Hepatocyte (in vitro differentiated cells): ENCODE measurements around the gene AGTPBP1. TPM values are rescaled to one million over a fixed set of nuclear protein-coding genes. Genes with fewer than 3 reads are reported as not detected.

ENCODE experiments used
- DNase-seq: peaks from one replicate; pipeline ENCODE4 v3.0.0-alpha.2; 2016; ENCODE audit warnings: low spot score
- H2AFZ ChIP-seq: fragments of 200-600 bp; sonication (generic); 2 replicates; pipeline ENCODE4 v1.6.0; 2016; ENCODE audit warnings: antibody characterized with exemption, mild to moderate bottlenecking
- H3K27ac ChIP-seq: fragments of 200-600 bp; sonication (generic); 2 replicates; pipeline ENCODE4 v1.5.1; 2016; ENCODE audit warnings: mild to moderate bottlenecking
- H3K27me3 ChIP-seq: fragments of 200-600 bp; sonication (generic); 2 replicates; pipeline ENCODE4 v1.6.1; 2016
- H3K36me3 ChIP-seq: fragments of 200-600 bp; sonication (generic); replicated peaks from 2 replicates; pipeline ENCODE4 v1.5.1; 2016; ENCODE audit warnings: low read depth; ENCODE audit not compliant: insufficient read depth
- H3K4me1 ChIP-seq: fragments of 200-600 bp; sonication (generic); 2 replicates; pipeline ENCODE4 v1.5.1; 2016; ENCODE audit warnings: mild to moderate bottlenecking, moderate library complexity; ENCODE audit not compliant: insufficient read depth
- H3K4me2 ChIP-seq: fragments of 200-600 bp; sonication (generic); 2 replicates; pipeline ENCODE4 v1.6.0; 2016
- H3K4me3 ChIP-seq: fragments of 200-600 bp; sonication (generic); 2 replicates; pipeline ENCODE4 v1.5.1; 2016; ENCODE audit warnings: mild to moderate bottlenecking
- H3K79me2 ChIP-seq: fragments of 200-600 bp; sonication (generic); 2 replicates; pipeline ENCODE4 v1.6.0; 2017; ENCODE audit warnings: mild to moderate bottlenecking
- H3K9me2 ChIP-seq: fragments of 200-600 bp; sonication (generic); replicated peaks from 2 replicates; pipeline ENCODE4 v1.6.0; 2017; ENCODE audit warnings: mild to moderate bottlenecking; ENCODE audit not compliant: insufficient read depth
- H3K9me3 ChIP-seq: fragments of 200-600 bp; sonication (generic); 2 replicates; pipeline ENCODE4 v1.5.1; 2016; ENCODE audit warnings: low read depth, mild to moderate bottlenecking
- H4K20me1 ChIP-seq: fragments of 200-600 bp; sonication (generic); 2 replicates; pipeline ENCODE4 v1.6.0; 2016; ENCODE audit warnings: mild to moderate bottlenecking; ENCODE audit not compliant: insufficient read depth, poor library complexity, severe bottlenecking
- EZH2 ChIP-seq: fragments of 200-600 bp; sonication (generic); IDR thresholded peaks from 2 replicates; pipeline ENCODE4 v1.6.1; 2016; ENCODE audit warnings: antibody characterized with exemption, mild to moderate bottlenecking, borderline replicate concordance
- EZH2phosphoT487 ChIP-seq: fragments of 200-600 bp; sonication (generic); IDR thresholded peaks from one replicate; pipeline ENCODE4 v1.6.1; 2018; ENCODE audit warnings: antibody characterized with exemption, mild to moderate bottlenecking, low read depth, moderate library complexity; ENCODE audit not compliant: unreplicated experiment, severe bottlenecking
- WGBS: methylation state at CpG from one replicate; pipeline ENCODE4 v1.1.6; 2016; ENCODE audit warnings: low lambda C conversion rate; ENCODE audit errors: missing lambda C conversion rate; 5-methylcytosine and 5-hydroxymethylcytosine counted together
- polyA plus RNA-seq: library from polyadenylated mRNA; unstranded; fragments of >200 nt; fragmentation: Nextera tagmentation; extraction: Ambion mirVana; gene quantifications from 2 replicates; pipeline ENCODE4 v1.2.1, GENCODE V29; 2016
- total RNA-seq: library from RNA; depleted of rRNA; stranded (reverse); fragments of >200 nt; gene quantifications from 2 replicates; pipeline ENCODE4 v1.2.3, GENCODE V29; 2014
- TF ChIP-seq, protein P1 (sequence below): fragments of 200-600 bp; sonication (generic); IDR thresholded peaks from 2 replicates; pipeline ENCODE4 v1.5.1; 2016; ENCODE audit warnings: antibody characterized with exemption, mild to moderate bottlenecking; ENCODE audit not compliant: poor library complexity

The AGTPBP1 gene
- total and polyA plus RNA-seq, 2 experiments from 2014 or later: 7.6 to 16.8 TPM

DNA sequence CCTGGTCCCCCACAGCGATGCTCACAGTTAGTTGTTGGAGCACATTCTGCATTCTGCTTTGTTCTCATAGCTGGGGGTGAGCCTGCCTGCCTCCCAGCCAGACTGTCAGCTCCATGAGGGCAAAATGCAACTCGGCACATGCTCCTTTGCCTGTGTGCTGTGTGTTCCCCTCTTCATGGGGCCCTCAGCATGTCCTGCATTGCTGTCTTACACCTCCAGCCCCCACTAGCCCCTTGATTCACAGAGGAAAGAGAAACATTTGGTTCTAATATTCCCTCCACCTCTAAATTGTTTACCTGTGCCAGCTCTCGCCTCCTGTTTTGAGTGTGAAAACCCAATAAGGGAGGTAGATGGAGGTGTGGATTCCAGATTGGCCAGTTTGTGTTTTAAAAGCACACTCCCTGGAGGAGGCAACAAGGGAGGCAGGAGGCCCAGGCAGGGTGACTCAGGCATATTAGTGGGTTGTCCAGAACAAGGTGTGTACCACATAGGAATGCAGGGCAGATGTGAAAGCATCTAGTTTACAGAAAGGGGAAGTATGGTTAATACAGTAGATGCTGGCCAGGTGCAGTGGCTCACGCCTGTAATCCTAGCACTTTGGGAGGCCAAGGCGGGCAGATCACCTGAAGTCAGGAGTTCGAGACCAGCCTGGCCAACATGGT, 224.6 kb downstream of the AGTPBP1 start:
- H3K9me2 ChIP-seq: no peaks in the 10 kb centered on the region
- no peak overlapping the region for H3K4me3 ChIP-seq
- H2AFZ ChIP-seq: no peak overlapping the region
- no peaks in the 10 kb centered on the region for H3K36me3 ChIP-seq
- no peaks in the 10 kb centered on the region for H3K9me3 ChIP-seq
- TF ChIP-seq EZH2phosphoT487 (no peak), EZH2 (no peak)
- TF ChIP-seq, protein P1, sequence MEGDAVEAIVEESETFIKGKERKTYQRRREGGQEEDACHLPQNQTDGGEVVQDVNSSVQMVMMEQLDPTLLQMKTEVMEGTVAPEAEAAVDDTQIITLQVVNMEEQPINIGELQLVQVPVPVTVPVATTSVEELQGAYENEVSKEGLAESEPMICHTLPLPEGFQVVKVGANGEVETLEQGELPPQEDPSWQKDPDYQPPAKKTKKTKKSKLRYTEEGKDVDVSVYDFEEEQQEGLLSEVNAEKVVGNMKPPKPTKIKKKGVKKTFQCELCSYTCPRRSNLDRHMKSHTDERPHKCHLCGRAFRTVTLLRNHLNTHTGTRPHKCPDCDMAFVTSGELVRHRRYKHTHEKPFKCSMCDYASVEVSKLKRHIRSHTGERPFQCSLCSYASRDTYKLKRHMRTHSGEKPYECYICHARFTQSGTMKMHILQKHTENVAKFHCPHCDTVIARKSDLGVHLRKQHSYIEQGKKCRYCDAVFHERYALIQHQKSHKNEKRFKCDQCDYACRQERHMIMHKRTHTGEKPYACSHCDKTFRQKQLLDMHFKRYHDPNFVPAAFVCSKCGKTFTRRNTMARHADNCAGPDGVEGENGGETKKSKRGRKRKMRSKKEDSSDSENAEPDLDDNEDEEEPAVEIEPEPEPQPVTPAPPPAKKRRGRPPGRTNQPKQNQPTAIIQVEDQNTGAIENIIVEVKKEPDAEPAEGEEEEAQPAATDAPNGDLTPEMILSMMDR: no peak
- H3K4me1 ChIP-seq: no peaks in the 10 kb centered on the region
- no peak for DNase-seq
- H3K27me3 ChIP-seq: peaks cover 8% of the 10 kb centered on the region
- 90% methylated on average over 6 of the region's 6 CpGs for WGBS
- H3K27ac ChIP-seq: no peak overlapping the region
- H3K4me2 ChIP-seq: no peak overlapping the region
- no peaks in the 10 kb centered on the region for H3K79me2 ChIP-seq
- no peaks in the 10 kb centered on the region for H4K20me1 ChIP-seq

- no peak overlapping the region for H3K4me2 ChIP-seq
- no peaks in the 10 kb centered on the region for H3K36me3 ChIP-seq
- H3K9me3 ChIP-seq: no peaks in the 10 kb centered on the region
- 66% methylated on average over 10 of the region's 10 CpGs for WGBS
- DNase-seq: no peak
- TF ChIP-seq EZH2phosphoT487 (no peak), EZH2 (no peak)
- TF ChIP-seq, protein P1: no peak
- H4K20me1 ChIP-seq: no peaks in the 10 kb centered on the region
- H3K79me2 ChIP-seq: no peaks in the 10 kb centered on the region
- no peak overlapping the region for H3K27ac ChIP-seq
- no peak overlapping the region for H3K4me3 ChIP-seq
- no peaks in the 10 kb centered on the region for H3K9me2 ChIP-seq
- H3K4me1 ChIP-seq: no peaks in the 10 kb centered on the region
- H2AFZ ChIP-seq: no peak overlapping the region
- peaks cover 3% of the 10 kb centered on the region for H3K27me3 ChIP-seq
These were observed 225.3 kb downstream of the AGTPBP1 start for GRCh38 chr9:85516455-85516854.

GRCh38 chr9:85515021-85515420, 226.7 kb downstream of the AGTPBP1 start:
- H4K20me1 ChIP-seq: no peaks in the 10 kb centered on the region
- H2AFZ ChIP-seq: no peak overlapping the region
- no peaks in the 10 kb centered on the region for H3K27me3 ChIP-seq
- no peaks in the 10 kb centered on the region for H3K4me1 ChIP-seq
- H3K79me2 ChIP-seq: no peaks in the 10 kb centered on the region
- H3K27ac ChIP-seq: no peak overlapping the region
- DNase-seq: no peak
- WGBS: 85% methylated on average over 4 of the region's 4 CpGs
- no peak overlapping the region for H3K4me2 ChIP-seq
- H3K4me3 ChIP-seq: no peak overlapping the region
- TF ChIP-seq EZH2 (no peak), EZH2phosphoT487 (no peak)
- TF ChIP-seq, protein P1: no peak
- H3K9me2 ChIP-seq: no peaks in the 10 kb centered on the region
- H3K36me3 ChIP-seq: no peaks in the 10 kb centered on the region
- no peaks in the 10 kb centered on the region for H3K9me3 ChIP-seq
